Measurements from ENCODE around the gene LRRC25.

- no peak for TF ChIP-seq POLR2AphosphoS5 (IDR thresholded peaks at IDR 0.05; ENCODE audit: low read depth, low read length)
- TF ChIP-seq, protein P1, sequence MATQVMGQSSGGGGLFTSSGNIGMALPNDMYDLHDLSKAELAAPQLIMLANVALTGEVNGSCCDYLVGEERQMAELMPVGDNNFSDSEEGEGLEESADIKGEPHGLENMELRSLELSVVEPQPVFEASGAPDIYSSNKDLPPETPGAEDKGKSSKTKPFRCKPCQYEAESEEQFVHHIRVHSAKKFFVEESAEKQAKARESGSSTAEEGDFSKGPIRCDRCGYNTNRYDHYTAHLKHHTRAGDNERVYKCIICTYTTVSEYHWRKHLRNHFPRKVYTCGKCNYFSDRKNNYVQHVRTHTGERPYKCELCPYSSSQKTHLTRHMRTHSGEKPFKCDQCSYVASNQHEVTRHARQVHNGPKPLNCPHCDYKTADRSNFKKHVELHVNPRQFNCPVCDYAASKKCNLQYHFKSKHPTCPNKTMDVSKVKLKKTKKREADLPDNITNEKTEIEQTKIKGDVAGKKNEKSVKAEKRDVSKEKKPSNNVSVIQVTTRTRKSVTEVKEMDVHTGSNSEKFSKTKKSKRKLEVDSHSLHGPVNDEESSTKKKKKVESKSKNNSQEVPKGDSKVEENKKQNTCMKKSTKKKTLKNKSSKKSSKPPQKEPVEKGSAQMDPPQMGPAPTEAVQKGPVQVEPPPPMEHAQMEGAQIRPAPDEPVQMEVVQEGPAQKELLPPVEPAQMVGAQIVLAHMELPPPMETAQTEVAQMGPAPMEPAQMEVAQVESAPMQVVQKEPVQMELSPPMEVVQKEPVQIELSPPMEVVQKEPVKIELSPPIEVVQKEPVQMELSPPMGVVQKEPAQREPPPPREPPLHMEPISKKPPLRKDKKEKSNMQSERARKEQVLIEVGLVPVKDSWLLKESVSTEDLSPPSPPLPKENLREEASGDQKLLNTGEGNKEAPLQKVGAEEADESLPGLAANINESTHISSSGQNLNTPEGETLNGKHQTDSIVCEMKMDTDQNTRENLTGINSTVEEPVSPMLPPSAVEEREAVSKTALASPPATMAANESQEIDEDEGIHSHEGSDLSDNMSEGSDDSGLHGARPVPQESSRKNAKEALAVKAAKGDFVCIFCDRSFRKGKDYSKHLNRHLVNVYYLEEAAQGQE (IDR thresholded peaks at IDR 0.05; ENCODE audit: insufficient read depth in 1 of 2, low read depth in 2 of 2, low read length in 2 of 2) = no peak
Measured at GRCh38 chr19:18444513-18444912, 47.1 kb upstream of the LRRC25 start.

Measured in PFSK-1 (cell line).